SK-N-SH treated with all-trans-retinoic acid at 6 μM for 48 hours (cell line): Measurements from ENCODE around the gene DNAJB12.

ENCODE experiments used
- ATAC-seq: fragments of 200-7000 bp; cut with Tn5 transposase; 3 replicates; pipeline ENCODE4 v1.9.1; 2020; ENCODE audit warnings: mild to moderate bottlenecking, moderate library complexity
- CSDC2 ChIP-seq: fragments of 250-450 bp; sonication (Bioruptor Pico); IDR thresholded peaks from 2 replicates; pipeline ENCODE4 v1.5.0; 2020; ENCODE audit warnings: mild to moderate bottlenecking, moderate library complexity
- ESRRG ChIP-seq: fragments of 250-450 bp; sonication (Bioruptor Pico); IDR thresholded peaks from 2 replicates; pipeline ENCODE4 v1.6.1; 2021; ENCODE audit warnings: mild to moderate bottlenecking
- ISL1 ChIP-seq: fragments of 250-450 bp; sonication (Bioruptor Pico); IDR thresholded peaks from 2 replicates; pipeline ENCODE4 v2.1.2; 2022; ENCODE audit warnings: mild to moderate bottlenecking, moderate library complexity
- OSR1 ChIP-seq: fragments of 250-450 bp; sonication (Bioruptor Pico); IDR thresholded peaks from 2 replicates; pipeline ENCODE4 v1.8.0; 2022; ENCODE audit warnings: moderate library complexity, mild to moderate bottlenecking, inconsistent platforms
- PPARA ChIP-seq: fragments of 250-450 bp; sonication (Bioruptor Pico); IDR thresholded peaks from 2 replicates; pipeline ENCODE4 v1.5.0; 2020; ENCODE audit warnings: mild to moderate bottlenecking, borderline replicate concordance
- RARB ChIP-seq: fragments of 250-450 bp; sonication (Bioruptor Pico); IDR thresholded peaks from 2 replicates; pipeline ENCODE4 v1.8.0; 2021; ENCODE audit warnings: mild to moderate bottlenecking, moderate library complexity
- TCF4 ChIP-seq: fragments of 250-450 bp; sonication (Bioruptor Pico); IDR thresholded peaks from 2 replicates; pipeline ENCODE4 v1.8.0; 2021; ENCODE audit warnings: mild to moderate bottlenecking, moderate library complexity, borderline replicate concordance
- TOX ChIP-seq: fragments of 250-450 bp; sonication (Bioruptor Pico); IDR thresholded peaks from 2 replicates; pipeline ENCODE4 v1.8.0; 2021; ENCODE audit warnings: mild to moderate bottlenecking, moderate library complexity, borderline replicate concordance
- ZC3H10 ChIP-seq: fragments of 250-450 bp; sonication (Bioruptor Pico); IDR thresholded peaks from 2 replicates; pipeline ENCODE4 v1.5.1; 2021; ENCODE audit warnings: mild to moderate bottlenecking, moderate library complexity
- ZFP3 ChIP-seq: fragments of 250-450 bp; sonication (Bioruptor Pico); IDR thresholded peaks from 2 replicates; pipeline ENCODE4 v1.5.0; 2020; ENCODE audit warnings: mild to moderate bottlenecking, moderate library complexity
- ZNF565 ChIP-seq: fragments of 450-650 bp; formaldehyde crosslinking; conservative IDR thresholded peaks from 2 replicates; pipeline ENCODE4 v1.5.0; 2020; ENCODE audit warnings: low read depth, mild to moderate bottlenecking, moderate library complexity
- ZNF70 ChIP-seq: fragments of 450-650 bp; formaldehyde crosslinking; IDR thresholded peaks from 2 replicates; pipeline ENCODE4 v1.5.0; 2020; ENCODE audit warnings: mild to moderate bottlenecking, moderate library complexity
- ZNF8 ChIP-seq: fragments of 450-650 bp; formaldehyde crosslinking; IDR thresholded peaks from 2 replicates; pipeline ENCODE4 v1.5.0; 2020; ENCODE audit warnings: mild to moderate bottlenecking, moderate library complexity
- TF ChIP-seq, protein P1 (sequence below): fragments of 250-450 bp; sonication (Bioruptor Pico); IDR thresholded peaks from 2 replicates; pipeline ENCODE4 v1.8.0; 2020; ENCODE audit warnings: mild to moderate bottlenecking, moderate library complexity, borderline replicate concordance
- TF ChIP-seq, protein P2 (sequence below): fragments of 250-450 bp; sonication (Bioruptor Pico); IDR thresholded peaks from 2 replicates; pipeline ENCODE4 v1.5.1; 2021; ENCODE audit warnings: mild to moderate bottlenecking, moderate library complexity
- TF ChIP-seq, protein P3 (sequence below): fragments of 250-450 bp; sonication (Bioruptor Pico); IDR thresholded peaks from 2 replicates; pipeline ENCODE4 v1.5.1; 2020; ENCODE audit warnings: low read depth, mild to moderate bottlenecking, moderate library complexity

Gene DNAJB12

DNA sequence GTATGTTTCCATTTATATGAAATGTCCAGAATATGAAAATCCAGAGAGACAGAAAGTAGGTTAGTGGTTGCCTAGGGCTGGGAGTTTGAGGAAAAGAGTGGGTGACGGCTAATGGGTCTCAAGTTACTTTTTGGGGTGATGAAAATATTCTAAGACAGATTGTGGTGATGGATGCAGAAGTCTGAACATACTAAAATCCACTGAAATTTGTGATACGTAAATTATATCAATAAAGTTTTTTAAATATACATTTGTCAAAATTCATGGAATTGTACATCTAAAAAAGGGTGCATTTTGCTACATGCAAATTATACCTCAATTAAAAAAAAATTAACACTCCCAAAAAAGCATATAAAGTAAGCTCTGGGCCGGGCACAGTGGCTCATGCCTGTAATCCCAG lies 71.6 kb downstream of the DNAJB12 start:
- TF ChIP-seq CSDC2: no peak
- no peak for TF ChIP-seq TCF4 (CRISPR knock-in tag)
- no peak for TF ChIP-seq ZNF70 (CRISPR knock-in tag)
- TF ChIP-seq ZNF8 (CRISPR knock-in tag): no peak
- TF ChIP-seq, protein P1, sequence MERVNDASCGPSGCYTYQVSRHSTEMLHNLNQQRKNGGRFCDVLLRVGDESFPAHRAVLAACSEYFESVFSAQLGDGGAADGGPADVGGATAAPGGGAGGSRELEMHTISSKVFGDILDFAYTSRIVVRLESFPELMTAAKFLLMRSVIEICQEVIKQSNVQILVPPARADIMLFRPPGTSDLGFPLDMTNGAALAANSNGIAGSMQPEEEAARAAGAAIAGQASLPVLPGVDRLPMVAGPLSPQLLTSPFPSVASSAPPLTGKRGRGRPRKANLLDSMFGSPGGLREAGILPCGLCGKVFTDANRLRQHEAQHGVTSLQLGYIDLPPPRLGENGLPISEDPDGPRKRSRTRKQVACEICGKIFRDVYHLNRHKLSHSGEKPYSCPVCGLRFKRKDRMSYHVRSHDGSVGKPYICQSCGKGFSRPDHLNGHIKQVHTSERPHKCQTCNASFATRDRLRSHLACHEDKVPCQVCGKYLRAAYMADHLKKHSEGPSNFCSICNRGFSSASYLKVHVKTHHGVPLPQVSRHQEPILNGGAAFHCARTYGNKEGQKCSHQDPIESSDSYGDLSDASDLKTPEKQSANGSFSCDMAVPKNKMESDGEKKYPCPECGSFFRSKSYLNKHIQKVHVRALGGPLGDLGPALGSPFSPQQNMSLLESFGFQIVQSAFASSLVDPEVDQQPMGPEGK (CRISPR knock-in tag): no peak
- TF ChIP-seq, protein P2, sequence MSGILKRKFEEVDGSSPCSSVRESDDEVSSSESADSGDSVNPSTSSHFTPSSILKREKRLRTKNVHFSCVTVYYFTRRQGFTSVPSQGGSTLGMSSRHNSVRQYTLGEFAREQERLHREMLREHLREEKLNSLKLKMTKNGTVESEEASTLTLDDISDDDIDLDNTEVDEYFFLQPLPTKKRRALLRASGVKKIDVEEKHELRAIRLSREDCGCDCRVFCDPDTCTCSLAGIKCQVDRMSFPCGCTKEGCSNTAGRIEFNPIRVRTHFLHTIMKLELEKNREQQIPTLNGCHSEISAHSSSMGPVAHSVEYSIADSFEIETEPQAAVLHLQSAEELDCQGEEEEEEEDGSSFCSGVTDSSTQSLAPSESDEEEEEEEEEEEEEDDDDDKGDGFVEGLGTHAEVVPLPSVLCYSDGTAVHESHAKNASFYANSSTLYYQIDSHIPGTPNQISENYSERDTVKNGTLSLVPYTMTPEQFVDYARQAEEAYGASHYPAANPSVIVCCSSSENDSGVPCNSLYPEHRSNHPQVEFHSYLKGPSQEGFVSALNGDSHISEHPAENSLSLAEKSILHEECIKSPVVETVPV (CRISPR knock-in tag): no peak
- TF ChIP-seq ZNF565 (CRISPR knock-in tag): no peak
- no peak for TF ChIP-seq ZC3H10 (CRISPR knock-in tag)
- TF ChIP-seq PPARA: no peak
- TF ChIP-seq ISL1 (CRISPR knock-in tag): no peak
- TF ChIP-seq ESRRG: no peak
- TF ChIP-seq ZFP3 (CRISPR knock-in tag): no peak
- no peak for TF ChIP-seq RARB (CRISPR knock-in tag)
- TF ChIP-seq, protein P3, sequence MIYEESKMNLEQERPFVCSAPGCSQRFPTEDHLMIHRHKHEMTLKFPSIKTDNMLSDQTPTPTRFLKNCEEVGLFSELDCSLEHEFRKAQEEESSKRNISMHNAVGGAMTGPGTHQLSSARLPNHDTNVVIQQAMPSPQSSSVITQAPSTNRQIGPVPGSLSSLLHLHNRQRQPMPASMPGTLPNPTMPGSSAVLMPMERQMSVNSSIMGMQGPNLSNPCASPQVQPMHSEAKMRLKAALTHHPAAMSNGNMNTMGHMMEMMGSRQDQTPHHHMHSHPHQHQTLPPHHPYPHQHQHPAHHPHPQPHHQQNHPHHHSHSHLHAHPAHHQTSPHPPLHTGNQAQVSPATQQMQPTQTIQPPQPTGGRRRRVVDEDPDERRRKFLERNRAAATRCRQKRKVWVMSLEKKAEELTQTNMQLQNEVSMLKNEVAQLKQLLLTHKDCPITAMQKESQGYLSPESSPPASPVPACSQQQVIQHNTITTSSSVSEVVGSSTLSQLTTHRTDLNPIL (CRISPR knock-in tag): no peak
- no peak for TF ChIP-seq TOX (CRISPR knock-in tag)
- no peak for TF ChIP-seq OSR1
- ATAC-seq: no peak
